ENCODE results near the gene MAGI1. TPM values are rescaled to one million over a fixed set of nuclear protein-coding genes. Genes with fewer than 3 reads are reported as not detected.

MAGI1 gene
- 5.5 and 9.2 TPM in 2 replicates for total RNA-seq

GRCh38 chr3:66038726-66039589, at the start of gene MAGI1:
Gene MAGI1 (minus strand): TSS chr3:66038918. CDS start chr3:66038308, 610 bp downstream.

Small RNA genes within 50 kb of the gene (small RNA-seq; reads per million reads assigned to genes)
- gene RF00019: not detected

Other genes starting within 250 kb of the MAGI1 start
- 14.1 and 16.9 TPM in 2 replicates for gene SLC25A26, start 182.1 kb upstream of the MAGI1 start, total RNA-seq